ENCODE measurements around the gene CHD2.

The CHD2 gene

DNA sequence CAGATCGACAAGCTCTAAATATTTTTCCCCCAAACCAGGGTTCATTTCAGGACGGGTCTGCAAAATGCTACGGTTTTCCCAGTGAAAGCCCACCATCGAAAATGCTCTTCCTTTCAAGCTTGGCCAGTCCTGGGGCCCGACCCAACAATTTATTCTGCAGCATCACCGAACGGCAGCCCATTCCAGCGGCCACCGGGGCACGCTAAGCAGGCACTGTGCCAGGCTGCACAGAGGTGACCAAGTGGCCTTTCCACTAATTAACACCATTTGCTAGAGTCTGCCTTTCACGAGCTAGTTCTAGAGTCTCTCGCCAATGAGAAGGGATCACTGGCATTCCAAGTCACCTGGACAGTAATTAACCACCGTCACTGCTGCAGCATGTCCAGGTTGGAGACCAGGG is 174.5 kb downstream of the CHD2 start:
- no peak overlapping the region for H3K27ac ChIP-seq
- no peak for DNase-seq (ENCODE audit: low read depth, low spot score)

DNA sequence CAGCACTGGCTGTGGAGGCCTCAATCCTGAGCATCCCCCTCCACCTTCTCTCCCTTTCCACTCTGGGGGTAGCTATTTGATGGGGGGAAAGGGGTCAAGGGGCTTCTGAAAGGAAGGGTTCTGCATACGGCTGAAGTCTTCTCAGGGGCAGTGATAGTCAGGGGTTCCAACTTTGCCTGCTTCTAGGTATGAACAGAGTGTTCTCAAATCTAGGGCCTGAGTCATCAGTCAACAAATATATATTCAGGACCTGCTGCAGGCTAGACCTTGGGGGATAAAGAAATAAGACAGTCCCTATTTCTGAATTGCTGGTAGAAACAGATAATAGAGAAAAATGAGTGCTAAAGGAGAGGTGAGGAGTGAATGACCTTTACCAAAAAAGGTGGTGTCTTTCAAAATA is 176.1 kb downstream of the CHD2 start:
- DNase-seq (ENCODE audit: low read depth, low spot score) = no peak

DNA sequence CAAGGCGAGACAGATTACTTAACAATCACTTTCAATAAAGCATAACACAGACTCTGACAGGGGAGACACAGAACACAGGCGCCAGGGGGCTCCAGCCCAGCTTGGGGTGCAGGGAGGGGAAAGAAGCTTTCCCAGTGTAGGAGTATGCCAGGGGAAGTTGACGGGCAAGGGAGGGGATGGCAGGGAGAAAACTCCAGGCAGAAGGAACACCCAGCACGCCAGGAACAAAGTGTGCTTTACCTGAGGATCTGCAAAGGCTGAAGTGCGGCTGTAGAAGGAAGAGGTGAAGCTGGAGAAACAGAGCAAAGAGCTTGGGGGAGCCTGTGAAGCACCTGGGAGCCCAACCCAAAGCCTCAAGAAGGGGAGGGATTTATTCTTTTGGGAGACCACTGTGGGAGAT is 176.8 kb downstream of the CHD2 start:
- no peak for DNase-seq (ENCODE audit: low read depth, low spot score)
- no peak overlapping the region for H3K27ac ChIP-seq

More for the DNA sequence above, 176.1 kb downstream of the CHD2 start:
- no peak overlapping the region for H3K27ac ChIP-seq
